Prostate gland (tissue), 2 donors: ENCODE data around the gene AKAP13.

Source experiments
- POLR2AphosphoS5 ChIP-seq: sonication (generic); formaldehyde crosslinking; IDR thresholded peaks from one replicate; pipeline ENCODE4 v1.6.1; 2017; ENCODE audit warnings: antibody characterized with exemption
- TF ChIP-seq, protein P1 (sequence below), 4 experiments: fragments of 200-600 bp in 2 of 4; fragments of 450-650 bp in 2 of 4; sonication (generic) in 2 of 4; IDR thresholded peaks; 1 replicate in 3 of 4; 2 replicates in 1 of 4; pipeline ENCODE4 v1.5.1; 2016 to 2019; ENCODE audit warnings: antibody characterized with exemption in 4 of 4, mild to moderate bottlenecking in 2 of 4, moderate library complexity in 2 of 4

DNA sequence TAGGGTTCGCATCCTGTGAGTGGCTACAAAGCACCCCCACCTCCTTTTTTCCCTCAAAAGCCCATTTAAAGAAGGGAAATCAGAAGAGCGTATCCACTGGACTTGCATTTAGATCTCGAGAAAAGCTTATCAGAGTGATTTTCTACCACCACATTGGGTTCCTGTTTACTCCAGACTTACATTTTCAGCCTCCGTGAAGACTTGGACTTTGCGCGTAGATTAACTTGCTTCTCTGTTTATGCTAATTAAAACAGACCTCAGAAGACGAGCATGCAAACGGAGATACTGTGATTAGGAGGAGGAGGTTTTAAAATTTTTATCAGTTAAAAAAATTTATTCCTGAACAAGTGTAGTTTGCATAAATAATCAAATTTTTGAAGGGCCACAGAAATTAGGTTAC lies 115.7 kb downstream of the AKAP13 start:
- TF ChIP-seq, protein P1, sequence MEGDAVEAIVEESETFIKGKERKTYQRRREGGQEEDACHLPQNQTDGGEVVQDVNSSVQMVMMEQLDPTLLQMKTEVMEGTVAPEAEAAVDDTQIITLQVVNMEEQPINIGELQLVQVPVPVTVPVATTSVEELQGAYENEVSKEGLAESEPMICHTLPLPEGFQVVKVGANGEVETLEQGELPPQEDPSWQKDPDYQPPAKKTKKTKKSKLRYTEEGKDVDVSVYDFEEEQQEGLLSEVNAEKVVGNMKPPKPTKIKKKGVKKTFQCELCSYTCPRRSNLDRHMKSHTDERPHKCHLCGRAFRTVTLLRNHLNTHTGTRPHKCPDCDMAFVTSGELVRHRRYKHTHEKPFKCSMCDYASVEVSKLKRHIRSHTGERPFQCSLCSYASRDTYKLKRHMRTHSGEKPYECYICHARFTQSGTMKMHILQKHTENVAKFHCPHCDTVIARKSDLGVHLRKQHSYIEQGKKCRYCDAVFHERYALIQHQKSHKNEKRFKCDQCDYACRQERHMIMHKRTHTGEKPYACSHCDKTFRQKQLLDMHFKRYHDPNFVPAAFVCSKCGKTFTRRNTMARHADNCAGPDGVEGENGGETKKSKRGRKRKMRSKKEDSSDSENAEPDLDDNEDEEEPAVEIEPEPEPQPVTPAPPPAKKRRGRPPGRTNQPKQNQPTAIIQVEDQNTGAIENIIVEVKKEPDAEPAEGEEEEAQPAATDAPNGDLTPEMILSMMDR (IDR thresholded peaks at IDR 0.05): no peak
- no peak for TF ChIP-seq POLR2AphosphoS5
